OCI-LY7 (cell line): ENCODE measurements around the gene SYT11. TPM values are rescaled to one million over a fixed set of nuclear protein-coding genes. Genes with fewer than 3 reads are reported as not detected.

ENCODE experiments used
- BruUV-seq: library from RNA; stranded (reverse); fragments of 400-500 nt; replicated peaks from 2 replicates; lab custom pipeline; 2021; lab: Mats Ljungman, UMichigan
- CTCF ChIA-PET: fragments of 300-600 bp; sonication (Branson Sonifier 250); formaldehyde crosslinking; loops from one replicate; lab custom pipeline; 2022; ENCODE audit warnings: antibody characterized with exemption; ENCODE audit not compliant: unreplicated experiment; lab: Charles Lee
- POLR2A ChIA-PET: fragments of 300-600 bp; sonication (Branson Sonifier 250); formaldehyde crosslinking; loops from one replicate; lab custom pipeline; 2022; ENCODE audit warnings: antibody characterized with exemption; lab: Charles Lee
- DNase-seq: peaks from one replicate; pipeline ENCODE4 v3.0.0-alpha.2; 2015; ENCODE audit warnings: low spot score
- H2AFZ ChIP-seq: fragments of 200-600 bp; sonication (generic), shearing (Covaris generic); 2 replicates; pipeline ENCODE4 v1.6.1; 2014; ENCODE audit warnings: mild to moderate bottlenecking, antibody characterized with exemption, low read length, moderate library complexity
- H3K27ac ChIP-seq: fragments of 200-600 bp; sonication (generic); 2 replicates; pipeline ENCODE4 v1.5.1; 2014; ENCODE audit warnings: mixed run types, low read depth, mild to moderate bottlenecking, moderate library complexity, low read length, inconsistent platforms; ENCODE audit not compliant: poor library complexity, severe bottlenecking
- H3K36me3 ChIP-seq: fragments of 200-600 bp; sonication (generic); 2 replicates; pipeline ENCODE4 v1.6.1; 2014; ENCODE audit warnings: mild to moderate bottlenecking, antibody characterized with exemption, low read length, moderate library complexity, mixed read lengths; ENCODE audit not compliant: insufficient read depth
- H3K4me1 ChIP-seq: fragments of 200-600 bp; sonication (generic); 2 replicates; pipeline ENCODE4 v1.5.1; 2014; ENCODE audit warnings: mild to moderate bottlenecking, low read length; ENCODE audit not compliant: insufficient read depth, poor library complexity, severe bottlenecking
- H3K4me2 ChIP-seq: fragments of 200-600 bp; sonication (generic); 2 replicates; pipeline ENCODE4 v1.6.1; 2014; ENCODE audit warnings: mild to moderate bottlenecking, low read length
- H3K4me3 ChIP-seq: fragments of 200-600 bp; sonication (generic); 2 replicates; pipeline ENCODE4 v1.5.1; 2014; ENCODE audit warnings: mild to moderate bottlenecking, low read depth, low read length; ENCODE audit not compliant: poor library complexity, severe bottlenecking
- H3K79me2 ChIP-seq: fragments of 200-600 bp; sonication (generic); 2 replicates; pipeline ENCODE4 v1.6.1; 2016; ENCODE audit warnings: low read depth, mild to moderate bottlenecking, low read length, moderate library complexity, mixed read lengths; ENCODE audit not compliant: insufficient read depth
- H3K9me2 ChIP-seq: fragments of 200-600 bp; sonication (generic); 2 replicates; pipeline ENCODE4 v1.6.1; 2016; ENCODE audit warnings: mild to moderate bottlenecking, low read length, mixed read lengths; ENCODE audit not compliant: insufficient read depth
- H3K9me3 ChIP-seq: fragments of 200-600 bp; sonication (generic); 2 replicates; pipeline ENCODE4 v1.6.1; 2014; ENCODE audit warnings: mild to moderate bottlenecking, mixed run types, low read length, mixed read lengths
- H4K20me1 ChIP-seq: fragments of 200-600 bp; sonication (generic); 2 replicates; pipeline ENCODE4 v1.6.1; 2014; ENCODE audit warnings: mild to moderate bottlenecking, antibody characterized with exemption, low read length, moderate library complexity, mixed read lengths; ENCODE audit not compliant: insufficient read depth
- CTCF ChIP-seq: fragments of 200-600 bp; sonication (generic); conservative IDR thresholded peaks from 2 replicates; pipeline ENCODE4 v1.5.1; 2014; ENCODE audit warnings: mild to moderate bottlenecking, antibody characterized with exemption, low read length, moderate library complexity, mixed read lengths
- EZH2phosphoT487 ChIP-seq: fragments of 200-600 bp; sonication (generic); IDR thresholded peaks from 2 replicates; pipeline ENCODE4 v1.6.1; 2018; ENCODE audit warnings: low read depth, borderline replicate concordance, mild to moderate bottlenecking, mixed run types, antibody characterized with exemption, low read length, moderate library complexity, mixed read lengths
- intact Hi-C: fragments of 100-400 bp; cut with micrococcal nuclease; formaldehyde crosslinking; loops from one replicate; pipeline ENCODE4 v1.10.0; 2022; ENCODE audit not compliant: unreplicated experiment
- total RNA-seq, 2 experiments: library from RNA; depleted of rRNA in 1 of 2; stranded (reverse); fragments of >200 nt in 1 of 2; shearing (Covaris generic) in 1 of 2; gene quantifications; 2 replicates each; pipeline ENCODE4 v1.2.3, GENCODE V29; 2014 to 2022

The SYT11 gene
- total RNA-seq, 2 experiments from 2014 or later: 41.8 to 60.8 TPM

DNA sequence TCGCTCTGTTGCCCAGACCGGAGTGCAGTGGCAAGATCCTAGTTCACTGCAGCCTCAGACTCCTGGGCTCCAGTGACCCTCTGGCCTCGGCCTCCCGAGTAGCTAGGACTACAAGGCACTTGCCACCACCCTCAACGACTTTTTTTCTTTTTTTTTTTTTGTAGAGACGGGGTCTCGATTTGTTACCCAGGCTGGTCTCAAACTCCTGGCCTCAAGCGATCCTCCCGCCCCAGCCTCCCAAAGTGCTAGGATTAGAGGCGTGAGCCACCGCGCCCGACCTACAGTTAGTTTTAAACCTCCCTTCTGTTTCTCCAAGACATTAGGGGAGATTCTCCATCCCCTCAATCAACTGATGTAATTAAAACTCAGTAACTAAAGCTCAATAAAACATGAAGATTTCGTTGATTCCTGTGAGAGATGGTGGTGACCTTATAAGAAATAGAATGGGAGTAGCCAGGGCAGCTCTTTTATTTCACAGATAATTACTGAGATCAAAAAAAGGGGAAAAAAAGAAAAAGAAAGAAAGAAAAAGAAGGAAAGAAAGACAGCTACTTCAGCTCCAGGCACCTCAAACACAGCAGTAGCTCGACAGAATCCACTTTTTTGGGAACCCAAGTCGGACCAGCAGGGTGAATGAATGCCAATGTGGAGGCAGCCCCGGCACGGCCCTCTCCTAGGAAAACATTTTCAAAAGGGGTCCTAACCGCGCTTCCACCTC, 3.0 kb upstream of the SYT11 start:
- peaks cover 65% of the 10 kb centered on the region for H3K79me2 ChIP-seq
- intact Hi-C loops: no loop called here
- POLR2A ChIA-PET: interaction anchor here (0.6 to 2.6 kb wide), 11 partner anchors 8 to 634 kb away, joined by 3 to 11 read pairs (median 4); no protein-coding TSS in a partner anchor
- H3K9me2 ChIP-seq: no peaks in the 10 kb centered on the region
- CTCF ChIA-PET: interaction anchor here (1.5 kb wide), 1 partner anchor 26 kb away, joined by 3 read pairs; no protein-coding TSS in a partner anchor
- no peak for TF ChIP-seq CTCF
- no peak for TF ChIP-seq EZH2phosphoT487
- H3K4me2 ChIP-seq: peak overlapping the region; percentile 79
- H3K4me3 ChIP-seq: peak overlapping the region; percentile 79
- DNase-seq: no peak
- H2AFZ ChIP-seq: peak overlapping the region; percentile 20; the same call in 1 of the 2 replicates
- peak overlapping the region; percentile 41 for H3K27ac ChIP-seq
- no peaks in the 10 kb centered on the region for H4K20me1 ChIP-seq
- H3K9me3 ChIP-seq: no peaks in the 10 kb centered on the region
- peaks cover 47% of the 10 kb centered on the region for H3K36me3 ChIP-seq
- peaks cover 38% of the 10 kb centered on the region for H3K4me1 ChIP-seq
- BruUV-seq: TSS peak; percentile 70

- BruUV-seq: no TSS peak
- H3K4me1 ChIP-seq: peaks cover 43% of the 10 kb centered on the region
- H3K79me2 ChIP-seq: peaks cover 65% of the 10 kb centered on the region
- peak within 1 kb of the TSS; percentile 85 for H3K4me2 ChIP-seq
- ChIA-PET POLR2A (interaction anchor here (0.5 to 6.2 kb wide), 13 partner anchors 9 to 751 kb away, joined by 3 to 42 read pairs (median 4); no protein-coding TSS in a partner anchor), CTCF (interaction anchor here (0.8 to 1.5 kb wide), 2 partner anchors 25 to 87 kb away, joined by 3 to 4 read pairs; no protein-coding TSS in a partner anchor)
- peak; percentile 96 for DNase-seq
- peaks cover 46% of the 10 kb centered on the region for H3K36me3 ChIP-seq
- no peak; the same call in 1 of the 2 replicates for TF ChIP-seq CTCF
- TF ChIP-seq EZH2phosphoT487: no peak
- no peaks in the 10 kb centered on the region for H3K9me3 ChIP-seq
- H3K9me2 ChIP-seq: no peaks in the 10 kb centered on the region
- peak within 1 kb of the TSS; percentile 89 for H3K27ac ChIP-seq
- H4K20me1 ChIP-seq: no peaks in the 10 kb centered on the region
- H2AFZ ChIP-seq: peak within 1 kb of the TSS; percentile 75; the same call in 1 of the 2 replicates
- intact Hi-C loops: no loop called here
- peak within 1 kb of the TSS; percentile 79 for H3K4me3 ChIP-seq
Observed at GRCh38 chr1:155856975-155857930, 2.1 kb upstream of the SYT11 start, which contains the start of gene GON4L. GON4L (minus strand) TSS chr1:155857214; CDS start chr1:155853780, 3,434 bp downstream.
